HPDE6-E6E7 (cell line): ENCODE results near the gene SCGB1D1.
A peak's percentile ranks its signal among the peaks of the same experiment; 100 is the strongest.
"Not testable (repeated sequence)": the region's sequence is repeated elsewhere in the genome, so short reads cannot be mapped to it uniquely, and the experiment has no call there.

Source experiments
- DNase-seq: peaks from one replicate; pipeline ENCODE4 v3.0.0; 2011; ENCODE audit warnings: missing footprints; ENCODE audit errors: extremely low spot score

Gene SCGB1D1

GRCh38 chr11:62166371-62166770 lies 23.6 kb upstream of the SCGB1D1 start:
- DNase-seq, result no peak

GRCh38 chr11:62169448-62169847 lies 20.6 kb upstream of the SCGB1D1 start:
- no peak for DNase-seq

- no peak for DNase-seq
Measured at GRCh38 chr11:62169935-62170334, 20.1 kb upstream of the SCGB1D1 start.

- peak; percentile 41 for DNase-seq
Measured at GRCh38 chr11:62171261-62171723, 18.7 kb upstream of the SCGB1D1 start.

GRCh38 chr11:62172294-62172693 lies 17.7 kb upstream of the SCGB1D1 start:
- DNase-seq, result no peak

- no peak for DNase-seq
Measured at GRCh38 chr11:62176766-62177165, 13.2 kb upstream of the SCGB1D1 start.

GRCh38 chr11:62179995-62180394 lies 10.0 kb upstream of the SCGB1D1 start:
- DNase-seq, result no peak

GRCh38 chr11:62181097-62181496 lies 8.9 kb upstream of the SCGB1D1 start:
- DNase-seq, result no peak

- DNase-seq, result no peak
Measured at GRCh38 chr11:62182147-62182891, 7.7 kb upstream of the SCGB1D1 start.

- no peak for DNase-seq
Measured at GRCh38 chr11:62186195-62186594, 3.8 kb upstream of the SCGB1D1 start.

GRCh38 chr11:62193952-62194351 lies 3.9 kb downstream of the SCGB1D1 start:
- no peak for DNase-seq

- not testable (repeated sequence) for DNase-seq
Measured at GRCh38 chr11:62195010-62195409, 5.0 kb downstream of the SCGB1D1 start.

GRCh38 chr11:62195945-62196344 lies 5.9 kb downstream of the SCGB1D1 start:
- DNase-seq, result no peak

GRCh38 chr11:62197400-62197799 lies 7.4 kb downstream of the SCGB1D1 start:
- not testable (repeated sequence) for DNase-seq

GRCh38 chr11:62201376-62201775 lies 11.4 kb downstream of the SCGB1D1 start:
- no peak for DNase-seq

- no peak for DNase-seq
Measured at GRCh38 chr11:62202910-62203309, 12.9 kb downstream of the SCGB1D1 start.

- no peak for DNase-seq
Measured at GRCh38 chr11:62204430-62204829, 14.4 kb downstream of the SCGB1D1 start.

- no peak for DNase-seq
Measured at GRCh38 chr11:62205441-62205840, 15.4 kb downstream of the SCGB1D1 start.

- DNase-seq, result not testable (repeated sequence)
Measured at GRCh38 chr11:62206276-62207066, 16.5 kb downstream of the SCGB1D1 start.

- DNase-seq, result no peak
Measured at GRCh38 chr11:62208785-62209144, 18.7 kb downstream of the SCGB1D1 start.

- no peak for DNase-seq
Measured at GRCh38 chr11:62217191-62217748, 27.3 kb downstream of the SCGB1D1 start.

- no peak for DNase-seq
Measured at GRCh38 chr11:62221498-62221897, 31.5 kb downstream of the SCGB1D1 start.

- DNase-seq, result no peak
Measured at GRCh38 chr11:62223095-62223494, 33.1 kb downstream of the SCGB1D1 start.
